ENCODE data around the gene MACROH2A2. TPM values are rescaled to one million over a fixed set of nuclear protein-coding genes. Genes with fewer than 3 reads are reported as not detected.

MACROH2A2 gene
- total and polyA plus RNA-seq, 8 donors = 8.1 to 78.7 (median 71.3) TPM

GRCh38 chr10:70055550-70055949 is 2.9 kb downstream of the MACROH2A2 start:
- Histone ChIP-seq H3K27ac (no peak overlapping the region), H3K36me3 (no peaks in the 10 kb centered on the region), H3K4me1 (peaks cover 0 to 22% of the 10 kb centered on the region in 2 donors), H3K4me3 (no peak overlapping the region), H3K27me3 (peaks cover 11 to 45% of the 10 kb centered on the region in 2 donors), H3K9me3 (no peaks in the 10 kb centered on the region)
- ATAC-seq (no peak), DNase-seq (no peak)
- TF ChIP-seq CTCF (IDR thresholded peaks at IDR 0.05) = no peak
- intact Hi-C loops (cut with DNase I) = no loop called here

GRCh38 chr10:70057306-70057705 is 4.7 kb downstream of the MACROH2A2 start:
- H3K36me3 ChIP-seq = no peaks in the 10 kb centered on the region
- no peak overlapping the region for H3K27ac ChIP-seq
- ATAC-seq = no peak
- H3K4me1 ChIP-seq = peaks cover 0 to 18% of the 10 kb centered on the region in 2 donors
- H3K9me3 ChIP-seq = no peaks in the 10 kb centered on the region
- no peak for TF ChIP-seq CTCF (IDR thresholded peaks at IDR 0.05)
- peaks cover 0 to 27% of the 10 kb centered on the region in 2 donors for H3K27me3 ChIP-seq
- intact Hi-C loops (cut with DNase I) = no loop called here
- H3K4me3 ChIP-seq = no peak overlapping the region
- no peak for DNase-seq

- no peak for TF ChIP-seq CTCF (IDR thresholded peaks at IDR 0.05)
- intact Hi-C loops (cut with DNase I) = no loop called here
- no peaks in the 10 kb centered on the region for H3K36me3 ChIP-seq
- DNase-seq = no peak
- no peak for ATAC-seq
- H3K9me3 ChIP-seq = no peaks in the 10 kb centered on the region
- H3K4me3 ChIP-seq = no peak overlapping the region
- H3K4me1 ChIP-seq = no peaks in the 10 kb centered on the region
- no peaks in the 10 kb centered on the region for H3K27me3 ChIP-seq
- no peak overlapping the region for H3K27ac ChIP-seq
Measured at GRCh38 chr10:70060389-70060788, 7.7 kb downstream of the MACROH2A2 start.

GRCh38 chr10:70063418-70064098 is 10.9 kb downstream of the MACROH2A2 start:
- Histone ChIP-seq H3K4me1 (no peaks in the 10 kb centered on the region), H3K4me3 (no peak overlapping the region), H3K36me3 (no peaks in the 10 kb centered on the region), H3K27ac (no peak overlapping the region), H3K9me3 (no peaks in the 10 kb centered on the region), H3K27me3 (no peaks in the 10 kb centered on the region)
- no peak for TF ChIP-seq CTCF (IDR thresholded peaks at IDR 0.05)
- intact Hi-C loops (cut with DNase I) = no loop called here
- ATAC-seq = no peak
- no peak for DNase-seq

- ATAC-seq (no peak), DNase-seq (no peak)
- intact Hi-C loops (cut with DNase I) = no loop called here
- TF ChIP-seq CTCF (IDR thresholded peaks at IDR 0.05) = no peak
- Histone ChIP-seq H3K36me3 (no peaks in the 10 kb centered on the region), H3K9me3 (no peaks in the 10 kb centered on the region), H3K4me3 (no peak overlapping the region), H3K4me1 (no peaks in the 10 kb centered on the region), H3K27me3 (no peaks in the 10 kb centered on the region), H3K27ac (no peak overlapping the region)
Measured at GRCh38 chr10:70064486-70064885, 11.8 kb downstream of the MACROH2A2 start.
